ENCODE results near the gene UBL4B. TPM values are rescaled to one million over a fixed set of nuclear protein-coding genes. Genes with fewer than 3 reads are reported as not detected.
A peak's percentile ranks its signal among the peaks of the same experiment; 100 is the strongest.

The UBL4B gene
- total and polyA plus RNA-seq, 12 donors = not detected

- DNase-seq (no peak), ATAC-seq (no peak)
- Histone ChIP-seq H3K27ac (no peak overlapping the region), H3K4me1 (peaks cover 11 to 34% (median 21%) of the 10 kb centered on the region in 9 donors), H3K27me3 (peaks cover 0 to 61% (median 39%) of the 10 kb centered on the region in 7 donors), H3K4me3 (no peak overlapping the region), H3K9me3 (no peaks in the 10 kb centered on the region), H3K36me3 (no peaks in the 10 kb centered on the region)
- no peak for TF ChIP-seq CTCF (IDR thresholded peaks at IDR 0.05)
- intact Hi-C loops (cut with DNase I) = no loop called here
- WGBS, 2 donors = 76 to 86% methylated on average over 4 of the region's 4 CpGs
Measured at GRCh38 chr1:110086961-110087360, 25.3 kb upstream of the UBL4B start.

DNA sequence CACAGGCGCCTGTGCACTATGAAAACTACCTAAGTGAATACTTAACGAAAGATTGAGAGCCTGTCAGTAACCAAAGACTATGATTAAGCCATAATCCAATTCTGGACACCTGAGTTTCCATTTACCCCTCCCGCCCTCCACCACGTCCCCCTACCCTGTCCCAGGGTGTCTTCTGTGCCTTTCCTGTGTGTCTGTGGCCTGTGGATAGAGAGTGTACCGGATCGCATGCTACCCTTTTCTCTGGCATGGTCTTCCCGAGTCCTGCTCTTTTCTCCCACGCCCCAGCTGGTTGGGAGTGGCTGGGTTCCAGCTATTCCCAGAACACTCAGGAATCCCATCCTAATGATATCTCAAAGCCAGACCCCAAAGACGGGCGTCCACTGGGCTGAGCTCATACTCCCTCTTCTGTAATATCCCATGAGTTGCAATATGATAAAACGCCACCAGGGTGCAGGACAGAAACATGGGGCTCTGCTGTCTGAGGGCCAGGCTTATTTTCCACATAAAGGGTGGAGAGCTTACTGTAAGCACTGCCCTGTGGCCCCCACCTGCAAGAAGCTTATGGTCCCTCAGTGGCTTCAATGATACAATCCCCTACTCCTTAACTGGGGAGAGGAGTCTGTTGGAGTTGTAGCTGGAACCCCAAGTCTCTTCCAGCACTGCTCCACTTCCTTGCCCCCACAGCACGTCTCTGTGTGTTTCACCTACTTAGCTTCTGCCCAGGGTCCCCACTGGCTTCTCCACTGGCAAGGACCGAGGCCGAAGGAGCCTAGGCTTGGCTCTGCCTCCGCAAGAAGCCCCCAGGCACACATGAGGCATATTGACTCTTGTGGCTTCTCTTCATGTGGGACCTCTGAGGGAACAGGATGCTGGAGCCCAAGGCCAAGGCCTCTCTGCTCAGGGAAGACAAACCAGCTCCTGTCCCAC is 24.2 kb upstream of the UBL4B start:
- ATAC-seq = peak; percentile 45 to 77 (median 72)
- Histone ChIP-seq H3K4me3 (no peak overlapping the region), H3K27me3 (peaks cover 0 to 50% (median 31%) of the 10 kb centered on the region in 7 donors), H3K9me3 (no peaks in the 10 kb centered on the region), H3K27ac (no peak overlapping the region), H3K4me1 (peaks cover 11 to 32% (median 18%) of the 10 kb centered on the region in 9 donors), H3K36me3 (no peaks in the 10 kb centered on the region)
- peak; percentile 39 to 78 (median 71) for TF ChIP-seq CTCF (IDR thresholded peaks at IDR 0.05)
- WGBS, 2 donors = 51 to 54% methylated on average over 15 of the region's 15 CpGs
- intact Hi-C loops (cut with DNase I) = loop anchor here in 2 of 10 donors (1.0 kb wide), 2 partner anchors 17 to 18 kb away; no protein-coding TSS in a partner anchor
- peak in 1 of 2 donors; percentile 65 for DNase-seq

- H3K4me3 ChIP-seq = no peak overlapping the region
- 79 to 81% methylated on average over 10 of the region's 10 CpGs for WGBS, 2 donors
- H3K27me3 ChIP-seq = peaks cover 0 to 42% (median 23%) of the 10 kb centered on the region in 7 donors
- no peak for TF ChIP-seq CTCF (IDR thresholded peaks at IDR 0.05)
- intact Hi-C loops (cut with DNase I) = loop anchor here in 2 of 10 donors (1.0 kb wide), 2 partner anchors 16 to 17 kb away; no protein-coding TSS in a partner anchor
- DNase-seq (no peak), ATAC-seq (peak in 1 of 8 donors; percentile 3)
- H3K36me3 ChIP-seq = no peaks in the 10 kb centered on the region
- H3K9me3 ChIP-seq = no peaks in the 10 kb centered on the region
- H3K4me1 ChIP-seq = peaks cover 6 to 25% (median 12%) of the 10 kb centered on the region in 9 donors
- no peak overlapping the region for H3K27ac ChIP-seq
Measured at GRCh38 chr1:110088739-110089316, 23.4 kb upstream of the UBL4B start.

DNA sequence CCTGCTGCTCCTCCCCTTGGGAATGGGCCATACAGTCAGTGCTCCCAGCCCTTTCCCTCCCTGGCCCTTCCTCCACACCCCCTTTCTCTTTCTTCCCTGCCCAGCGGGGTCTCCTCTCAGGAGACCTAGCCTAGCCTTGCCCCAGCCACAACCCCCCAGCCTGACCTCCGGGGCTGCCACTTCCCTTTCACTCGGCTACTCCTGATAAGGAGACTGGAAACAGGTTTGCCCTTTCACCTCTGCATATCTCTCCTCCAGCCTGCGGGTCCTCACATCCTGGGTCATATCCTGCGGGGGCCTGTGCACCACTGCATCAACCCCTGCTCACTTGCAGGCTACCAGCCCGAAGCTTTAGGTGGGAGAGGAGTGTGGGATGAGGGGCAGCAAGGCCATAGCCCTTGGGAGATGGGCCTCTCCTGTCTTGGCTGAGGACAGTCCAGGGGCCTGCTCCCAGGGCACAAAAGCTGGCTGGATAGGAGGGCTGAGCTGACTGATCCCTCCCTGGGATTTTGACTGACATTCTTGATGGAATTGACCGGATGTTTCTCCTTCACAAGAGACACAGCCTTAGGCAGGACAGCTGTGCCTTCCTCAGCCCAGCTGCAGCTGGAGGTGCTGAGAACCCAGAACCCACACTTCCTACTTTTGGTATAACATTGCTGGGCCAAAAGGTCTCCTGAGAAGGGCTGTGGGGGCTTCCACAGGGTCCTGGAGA is 22.5 kb upstream of the UBL4B start:
- ATAC-seq (peak in 3 of 8 donors; percentile 10 to 34 (median 10)), DNase-seq (no peak)
- peaks cover 0 to 37% (median 15%) of the 10 kb centered on the region in 7 donors for H3K27me3 ChIP-seq
- 53 to 56% methylated on average over 7 of the region's 7 CpGs for whole genome bisulfite sequencing, 2 donors
- H3K36me3 ChIP-seq = no peaks in the 10 kb centered on the region
- H3K27ac ChIP-seq = no peak overlapping the region
- H3K4me1 ChIP-seq = peaks cover 0 to 16% (median 3%) of the 10 kb centered on the region in 9 donors
- TF ChIP-seq CTCF (IDR thresholded peaks at IDR 0.05) = no peak
- no peak overlapping the region for H3K4me3 ChIP-seq
- intact Hi-C loops (cut with DNase I) = no loop called here
- no peaks in the 10 kb centered on the region for H3K9me3 ChIP-seq

Measured in heart right ventricle (tissue), 16 donors.